ENCODE measurements around the gene PDHB. TPM values are rescaled to one million over a fixed set of nuclear protein-coding genes. Genes with fewer than 3 reads are reported as not detected.
A peak's percentile ranks its signal among the peaks of the same experiment; 100 is the strongest.

The PDHB gene
- total RNA-seq (10 to 100 TPM; 24.4 to 56.6 (median 36.3) TPM), polyA plus RNA-seq (10 to 100 TPM; 43.4 to 98.4 TPM)
- long read RNA-seq, donor 1, transcript PDHB-202 (9 exons, 1,478 nt) = minor isoform, 5 of 197 reads
- long read RNA-seq, donor 1, transcript PDHB-203 (9 exons, 1,535 nt) = minor isoform, 7 of 197 reads
- long read RNA-seq, donor 1, transcript PDHB-201 (10 exons, 1,527 nt) = major isoform, 172 of 197 reads
- long read RNA-seq, donor 1, partial matches to known transcripts = 10 of 197 reads
- long read RNA-seq, donor 1, other reads (novel, unspliced or antisense) = 1 of 197 reads
- long read RNA-seq, donor 2, transcript PDHB-201 (10 exons, 1,527 nt) = major isoform, 59 of 101 reads
- long read RNA-seq, donor 2, partial matches to known transcripts = 33 of 101 reads
- long read RNA-seq, donor 2, other reads (novel, unspliced or antisense) = 0 of 101 reads
- long read RNA-seq, donor 3, transcript PDHB-201 (10 exons, 1,527 nt) = major isoform, 48 of 55 reads
- long read RNA-seq, donor 3, partial matches to known transcripts = 1 of 55 reads
- long read RNA-seq, donor 3, other reads (novel, unspliced or antisense) = 2 of 55 reads

- WGBS, 3 donors = 0% methylated on average over 50 to 67 of the region's 67 CpGs
- H3K9me3 ChIP-seq = no peaks in the 10 kb centered on the region
- intact Hi-C loops (cut with DNase I) = no loop called here
- H3K27ac ChIP-seq = peak within 1 kb of the TSS; percentile 73 to 86
- peak; percentile 90 to 94 (median 92) for DNase-seq
- no peaks in the 10 kb centered on the region for H3K36me3 ChIP-seq
- peak within 1 kb of the TSS; percentile 64 for H3K4me3 ChIP-seq
- peaks cover 5% of the 10 kb centered on the region for H3K4me1 ChIP-seq (ENCODE audit: insufficient read depth)
- TF ChIP-seq POLR2A (IDR thresholded peaks at IDR 0.05) (peak; percentile 79), CTCF (IDR thresholded peaks at IDR 0.05) (no peak), EP300 (IDR thresholded peaks at IDR 0.05) (no peak)
- H3K27me3 ChIP-seq = no peaks in the 10 kb centered on the region
Measured at GRCh38 chr3:58433400-58434167, at the start of gene PDHB. Gene PDHB (minus strand): TSS chr3:58433832. CDS start chr3:58433809, 23 bp downstream.

GRCh38 chr3:58482917-58483636 lies 49.4 kb upstream of the PDHB start:
- Histone ChIP-seq H3K27ac (no peak overlapping the region), H3K36me3 (no peaks in the 10 kb centered on the region), H3K27me3 (no peaks in the 10 kb centered on the region), H3K4me3 (no peak overlapping the region), H3K4me1 (ENCODE audit: insufficient read depth) (no peaks in the 10 kb centered on the region), H3K9me3 (no peaks in the 10 kb centered on the region)
- no peak for DNase-seq
- no peak for TF ChIP-seq EP300 (IDR thresholded peaks at IDR 0.05)
- TF ChIP-seq POLR2A (IDR thresholded peaks at IDR 0.05) = no peak
- TF ChIP-seq CTCF (IDR thresholded peaks at IDR 0.05) = no peak
- 76 to 81% (median 77%) methylated on average over 8 of the region's 8 CpGs for WGBS, 3 donors
- intact Hi-C loops (cut with DNase I) = no loop called here

- 94 to 95% (median 94%) methylated on average over 2 of the region's 2 CpGs for WGBS, 3 donors
- TF ChIP-seq CTCF (IDR thresholded peaks at IDR 0.05) = no peak
- TF ChIP-seq POLR2A (IDR thresholded peaks at IDR 0.05) = no peak
- no peak for TF ChIP-seq EP300 (IDR thresholded peaks at IDR 0.05)
- intact Hi-C loops (cut with DNase I) = no loop called here
- Histone ChIP-seq H3K9me3 (no peaks in the 10 kb centered on the region), H3K4me3 (no peak overlapping the region), H3K36me3 (no peaks in the 10 kb centered on the region), H3K27ac (no peak overlapping the region), H3K27me3 (no peaks in the 10 kb centered on the region), H3K4me1 (ENCODE audit: insufficient read depth) (no peaks in the 10 kb centered on the region)
- no peak for DNase-seq
Measured at GRCh38 chr3:58480309-58480708, 46.7 kb upstream of the PDHB start.

- Histone ChIP-seq H3K4me1 (ENCODE audit: insufficient read depth) (no peaks in the 10 kb centered on the region), H3K9me3 (no peaks in the 10 kb centered on the region), H3K27ac (no peak overlapping the region), H3K36me3 (no peaks in the 10 kb centered on the region), H3K27me3 (no peaks in the 10 kb centered on the region), H3K4me3 (no peak overlapping the region)
- intact Hi-C loops (cut with DNase I) = no loop called here
- WGBS, 3 donors = 92 to 94% (median 93%) methylated on average over 2 of the region's 2 CpGs
- no peak for DNase-seq
- TF ChIP-seq CTCF (IDR thresholded peaks at IDR 0.05) (no peak), POLR2A (IDR thresholded peaks at IDR 0.05) (no peak), EP300 (IDR thresholded peaks at IDR 0.05) (no peak)
Measured at GRCh38 chr3:58478781-58479180, 45.1 kb upstream of the PDHB start.
